Left lung (tissue), 10 donors: ENCODE results near the gene DNAJC1. TPM values are rescaled to one million over a fixed set of nuclear protein-coding genes. Genes with fewer than 3 reads are reported as not detected.
"Not testable (repeated sequence)": the region's sequence is repeated elsewhere in the genome, so short reads cannot be mapped to it uniquely, and the experiment has no call there.

Source experiments
- ATAC-seq: fragments of 200-7000 bp; cut with Tn5 transposase; one replicate; pipeline ENCODE4 v1.9.1; 2020; ENCODE audit warnings: moderate library complexity
- DNase-seq, 4 donors: peaks; one replicate each; pipeline ENCODE4 v3.0.0-alpha.2; 2013 to 2020
- H3K27ac ChIP-seq, 2 donors: fragments of 200-600 bp; sonication (generic) in 1 of 2; one replicate each; pipeline versions ENCODE4 v1.5.0 to v1.8.0; 2020 to 2021
- H3K27me3 ChIP-seq, 2 donors: fragments of 200-600 bp; sonication (generic) in 1 of 2; one replicate each; pipeline versions ENCODE4 v1.5.0 to v1.8.0; 2020 to 2021
- H3K36me3 ChIP-seq, 2 donors: fragments of 200-600 bp; sonication (generic) in 1 of 2; one replicate each; pipeline versions ENCODE4 v1.5.0 to v1.8.0; 2020 to 2021
- H3K4me1 ChIP-seq, 2 donors: fragments of 200-600 bp; one replicate each; pipeline ENCODE4 v1.8.0; 2021
- H3K4me3 ChIP-seq, 2 donors: fragments of 200-600 bp; sonication (generic) in 1 of 2; one replicate each; pipeline versions ENCODE4 v1.5.0 to v1.8.0; 2020 to 2021; ENCODE audit warnings: mild to moderate bottlenecking in 1 of 2
- H3K9me3 ChIP-seq, 2 donors: fragments of 200-600 bp; sonication (generic) in 1 of 2; one replicate each; pipeline versions ENCODE4 v1.5.0 to v1.8.0; 2020 to 2021
- CTCF ChIP-seq, 2 donors: fragments of 200-600 bp; sonication (generic) in 1 of 2; IDR thresholded peaks; one replicate each; pipeline versions ENCODE4 v1.5.0 to v1.8.0; 2021; ENCODE audit warnings: antibody characterized with exemption in 2 of 2
- intact Hi-C, 2 donors: fragments of 100-400 bp; cut with DNase I; formaldehyde crosslinking; loops; one replicate each; pipeline versions ENCODE4 v1.11.2 to v1.14.2; 2022
- polyA plus RNA-seq, 6 donors: library from polyadenylated mRNA; unstranded; fragments of 120-200 nt; gene quantifications; one replicate each; pipeline ENCODE4 v1.2.1, GENCODE V29; 2013; ENCODE audit not compliant: insufficient read length in 6 of 6
- total RNA-seq, 2 donors: library from RNA; stranded (reverse); fragmentation: NEBNext Ultra II Directional; extraction: Animal tissue kit (Norgen Biotek cat#: 25700); gene quantifications; one replicate each; pipeline ENCODE4 v1.2.1, GENCODE V29; 2021
- donor health status: DM: no; HTN: yes; CAD: no.
- donor health status: DM: no; HTN: no; CAD: no.

Gene DNAJC1
- total and polyA plus RNA-seq, 8 donors: 29.1 to 40.9 (median 32.9) TPM

GRCh38 chr10:22043327-22043633, 39.8 kb upstream of the DNAJC1 start:
- Histone ChIP-seq H3K9me3 (no peaks in the 10 kb centered on the region), H3K4me1 (no peaks in the 10 kb centered on the region), H3K27me3 (peaks cover 0 to 3% of the 10 kb centered on the region in 2 donors), H3K36me3 (no peaks in the 10 kb centered on the region), H3K27ac (no peak overlapping the region), H3K4me3 (no peak overlapping the region)
- intact Hi-C loops: no loop called here
- no peak for TF ChIP-seq CTCF (IDR thresholded peaks at IDR 0.05)
- DNase-seq: no peak
- no peak for ATAC-seq

GRCh38 chr10:22042557-22043326, 39.2 kb upstream of the DNAJC1 start:
- ATAC-seq (no peak), DNase-seq (no peak)
- H3K27me3 ChIP-seq: peaks cover 0 to 3% of the 10 kb centered on the region in 2 donors
- H3K27ac ChIP-seq: no peak overlapping the region
- no peaks in the 10 kb centered on the region for H3K36me3 ChIP-seq
- no peak overlapping the region for H3K4me3 ChIP-seq
- intact Hi-C loops: no loop called here
- no peaks in the 10 kb centered on the region for H3K9me3 ChIP-seq
- TF ChIP-seq CTCF (IDR thresholded peaks at IDR 0.05): no peak
- no peaks in the 10 kb centered on the region for H3K4me1 ChIP-seq

GRCh38 chr10:22034333-22034732, 30.8 kb upstream of the DNAJC1 start:
- Histone ChIP-seq H3K4me3 (no peak overlapping the region), H3K27ac (no peak overlapping the region), H3K27me3 (no peaks in the 10 kb centered on the region), H3K4me1 (no peaks in the 10 kb centered on the region), H3K36me3 (no peaks in the 10 kb centered on the region), H3K9me3 (peaks cover 0 to 16% of the 10 kb centered on the region in 2 donors)
- ATAC-seq (no peak), DNase-seq (no peak)
- no peak for TF ChIP-seq CTCF (IDR thresholded peaks at IDR 0.05)
- intact Hi-C loops: no loop called here

- H3K27ac ChIP-seq, DNase-seq, H3K4me1 ChIP-seq, intact Hi-C loops, H3K36me3 ChIP-seq, ATAC-seq, H3K4me3 ChIP-seq, H3K27me3 ChIP-seq: not testable (repeated sequence)
- peaks cover 0 to 16% of the 10 kb centered on the region in 2 donors for H3K9me3 ChIP-seq
These were observed 28.7 kb upstream of the DNAJC1 start for GRCh38 chr10:22032268-22032667.

- intact Hi-C loops: no loop called here
- Histone ChIP-seq H3K36me3 (no peaks in the 10 kb centered on the region), H3K27me3 (no peaks in the 10 kb centered on the region), H3K4me1 (no peaks in the 10 kb centered on the region), H3K9me3 (peaks cover 0 to 11% of the 10 kb centered on the region in 2 donors), H3K4me3 (no peak overlapping the region), H3K27ac (no peak overlapping the region)
- no peak for TF ChIP-seq CTCF (IDR thresholded peaks at IDR 0.05)
- DNase-seq (no peak), ATAC-seq (no peak)
These were observed 26.9 kb upstream of the DNAJC1 start for GRCh38 chr10:22030421-22030820.
